ENCODE results near the gene MYO1D.
"Not testable (repeated sequence)": the region's sequence is repeated elsewhere in the genome, so short reads cannot be mapped to it uniquely, and the experiment has no call there.

The MYO1D gene

DNA sequence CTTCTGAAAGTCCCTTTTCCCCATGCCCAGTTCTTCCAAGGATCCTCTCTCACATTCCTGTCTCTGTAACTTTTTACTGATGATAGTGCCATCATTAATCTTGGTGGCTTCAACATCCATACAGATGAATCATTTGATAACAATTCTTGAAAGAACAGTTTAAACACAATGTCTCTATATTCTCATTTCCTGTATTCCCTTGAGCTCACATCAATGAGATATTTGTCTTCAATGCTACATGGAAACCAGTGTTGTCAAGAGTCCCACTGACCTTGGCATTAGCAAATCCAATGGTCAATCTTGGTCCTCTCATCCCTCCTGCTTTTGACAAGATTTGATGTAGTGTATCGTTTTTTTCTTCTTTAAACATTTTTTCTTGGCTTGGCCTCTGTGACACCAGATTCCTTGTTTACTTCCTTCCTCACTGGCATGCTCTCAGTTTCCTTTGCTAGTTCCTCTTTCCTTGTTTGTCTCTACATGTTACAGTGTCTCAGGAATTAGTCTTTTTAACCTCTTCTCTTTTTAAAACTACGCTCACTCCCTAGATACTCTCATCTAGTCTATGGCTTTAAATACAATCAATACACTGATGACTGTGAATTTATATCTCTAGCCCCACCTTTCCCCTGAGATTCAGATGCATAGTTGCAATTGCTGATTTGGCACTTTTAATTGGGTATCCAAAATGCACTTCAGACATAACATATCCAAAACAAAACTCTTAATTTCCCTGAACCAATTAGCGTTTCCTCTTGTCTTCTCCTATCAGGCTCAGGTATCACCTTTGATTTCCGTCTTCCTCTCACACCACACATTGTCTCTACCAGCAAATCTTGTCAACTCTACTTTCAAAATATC is 134.0 kb downstream of the MYO1D start:
- Histone ChIP-seq H3K36me3 (no peaks in the 10 kb centered on the region), H3K9me3 (ENCODE audit: severe bottlenecking) (no peaks in the 10 kb centered on the region), H3K27ac (no peak overlapping the region), H3K4me3 (ENCODE audit: low read depth, low read length) (no peak overlapping the region), H3K27me3 (ENCODE audit: insufficient read depth, low read depth, severe bottlenecking) (no peaks in the 10 kb centered on the region)
- no peak for TF ChIP-seq CTCF (IDR thresholded peaks at IDR 0.05; ENCODE audit: low read depth, low read length)
- no peak for DNase-seq

GRCh38 chr17:32741381-32741780 is 135.5 kb downstream of the MYO1D start:
- H3K27ac ChIP-seq: no peak overlapping the region
- DNase-seq: no peak
- no peaks in the 10 kb centered on the region for H3K27me3 ChIP-seq (ENCODE audit: insufficient read depth, low read depth, severe bottlenecking)
- no peak for TF ChIP-seq CTCF (IDR thresholded peaks at IDR 0.05; ENCODE audit: low read depth, low read length)
- H3K4me3 ChIP-seq (ENCODE audit: low read depth, low read length): no peak overlapping the region
- no peaks in the 10 kb centered on the region for H3K36me3 ChIP-seq
- no peaks in the 10 kb centered on the region for H3K9me3 ChIP-seq (ENCODE audit: severe bottlenecking)

DNA sequence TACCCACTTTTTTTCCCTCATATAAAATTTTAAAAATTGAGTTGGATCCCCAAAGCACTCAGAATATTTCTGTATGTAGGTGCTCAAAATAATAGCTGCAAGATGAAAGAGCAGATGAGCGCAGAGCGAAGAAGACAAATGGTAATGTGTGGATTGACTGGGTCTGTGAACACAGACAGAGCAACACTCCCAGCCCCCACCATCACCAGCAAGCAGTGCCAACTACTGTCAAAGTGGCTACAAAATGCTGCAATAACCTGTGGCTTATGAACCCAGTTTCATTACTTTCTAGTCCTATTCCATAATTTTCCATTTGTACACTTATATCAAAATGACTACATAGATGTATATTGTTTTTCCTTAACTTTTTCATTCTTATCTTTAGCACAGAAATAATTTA is 137.2 kb downstream of the MYO1D start:
- TF ChIP-seq CTCF (IDR thresholded peaks at IDR 0.05; ENCODE audit: low read depth, low read length): no peak
- no peak for DNase-seq
- no peaks in the 10 kb centered on the region for H3K36me3 ChIP-seq
- H3K27me3 ChIP-seq (ENCODE audit: insufficient read depth, low read depth, severe bottlenecking): no peaks in the 10 kb centered on the region
- H3K4me3 ChIP-seq (ENCODE audit: low read depth, low read length): no peak overlapping the region
- H3K27ac ChIP-seq: no peak overlapping the region
- H3K9me3 ChIP-seq (ENCODE audit: severe bottlenecking): no peaks in the 10 kb centered on the region

- H3K27me3 ChIP-seq (ENCODE audit: insufficient read depth, low read depth, severe bottlenecking); DNase-seq; H3K9me3 ChIP-seq (ENCODE audit: severe bottlenecking); H3K36me3 ChIP-seq; H3K4me3 ChIP-seq (ENCODE audit: low read depth, low read length); H3K27ac ChIP-seq: not testable (repeated sequence)
Measured at GRCh38 chr17:32739151-32739550, 137.8 kb downstream of the MYO1D start.

GRCh38 chr17:32733401-32733800 is 143.5 kb downstream of the MYO1D start:
- TF ChIP-seq CTCF (IDR thresholded peaks at IDR 0.05; ENCODE audit: low read depth, low read length): no peak

DNA sequence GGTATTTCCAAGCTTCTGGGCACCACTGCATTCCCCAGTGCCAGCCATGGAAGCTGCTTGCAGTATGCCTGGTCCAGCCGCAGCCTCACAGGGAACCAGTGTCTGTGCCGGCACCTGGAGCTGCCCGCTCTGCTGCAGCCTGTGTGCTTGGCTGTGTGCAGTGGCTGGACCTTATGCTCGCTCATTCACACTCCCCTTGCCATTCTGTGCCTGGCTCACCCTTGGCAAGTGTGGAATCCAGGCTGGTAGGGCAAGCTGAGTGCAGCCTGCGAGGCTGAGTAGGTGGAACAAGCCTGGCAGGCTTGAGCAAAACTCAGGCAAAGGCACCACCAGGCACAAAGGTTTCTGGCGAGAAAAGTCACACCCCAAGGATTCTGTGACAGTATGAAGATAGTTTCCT is 144.0 kb downstream of the MYO1D start:
- H3K36me3 ChIP-seq: no peaks in the 10 kb centered on the region
- no peak for DNase-seq
- no peak overlapping the region for H3K27ac ChIP-seq
- no peaks in the 10 kb centered on the region for H3K27me3 ChIP-seq (ENCODE audit: insufficient read depth, low read depth, severe bottlenecking)
- H3K9me3 ChIP-seq (ENCODE audit: severe bottlenecking): peaks cover 6% of the 10 kb centered on the region
- no peak for TF ChIP-seq CTCF (IDR thresholded peaks at IDR 0.05; ENCODE audit: low read depth, low read length)
- no peak overlapping the region for H3K4me3 ChIP-seq (ENCODE audit: low read depth, low read length)

More at GRCh38 chr17:32733401-32733800, 143.5 kb downstream of the MYO1D start:
- Histone ChIP-seq H3K4me3 (ENCODE audit: low read depth, low read length) (no peak overlapping the region), H3K27me3 (ENCODE audit: insufficient read depth, low read depth, severe bottlenecking) (no peaks in the 10 kb centered on the region), H3K27ac (no peak overlapping the region), H3K36me3 (no peaks in the 10 kb centered on the region), H3K9me3 (ENCODE audit: severe bottlenecking) (peaks cover 6% of the 10 kb centered on the region)
- DNase-seq: no peak

Measured in WERI-Rb-1 (cell line).